K562 (cell line): Measurements from ENCODE around the gene ZNF672. TPM values are rescaled to one million over a fixed set of nuclear protein-coding genes. Genes with fewer than 3 reads are reported as not detected.
A peak's percentile ranks its signal among the peaks of the same experiment; 100 is the strongest.

ENCODE experiments used
- ATAC-seq: fragments of 200-7000 bp; cut with Tn5 transposase; 3 replicates; pipeline ENCODE4 v1.9.1; 2020; ENCODE audit warnings: moderate library complexity
- BruUV-seq: library from RNA; stranded (reverse); fragments of 400-500 nt; replicated peaks from 2 replicates; lab custom pipeline; 2021; lab: Mats Ljungman, UMichigan
- CTCF ChIA-PET: fragments of 300-600 bp; formaldehyde crosslinking; extraction: SDS; loops from one replicate; lab custom pipeline; 2021; ENCODE audit warnings: low intra/inter-chr PET ratio; lab: Yijun Ruan, JAX
- POLR2A ChIA-PET: fragments of 300-600, 350-650 bp; sonication (Branson Sonifier 250); formaldehyde crosslinking; extraction: SDS; loops from one replicate; lab custom pipeline; 2021; ENCODE audit warnings: antibody characterized with exemption, inconsistent platforms; lab: Yijun Ruan, JAX
- DNase-seq, 4 experiments: peaks; one replicate each; pipeline versions ENCODE4 v3.0.0 to v3.0.0-alpha.2; 2011 to 2018; ENCODE audit warnings: low spot score in 3 of 4, mixed read lengths in 3 of 4; ENCODE audit errors: extremely low read depth in 1 of 4
- FAIRE-seq: peaks from 2 replicates; lab custom pipeline; 2011; peaks lifted over from hg19 to GRCh38; lab: Jason Lieb, UNC
- H2AFZ ChIP-seq: 2 replicates; pipeline ENCODE4 v1.6.0; 2011; ENCODE audit warnings: low read depth, low read length, control low read depth, inconsistent platforms
- H3K27ac ChIP-seq: fragments of 200-600 bp; 3 replicates; pipeline ENCODE4 v1.8.0; 2011; ENCODE audit warnings: low read depth, mild to moderate bottlenecking, control low read depth, inconsistent platforms, low read length, moderate library complexity, mixed read lengths; ENCODE audit errors: extremely low read depth
- H3K27me3 ChIP-seq, 2 experiments: fragments of 300-600 bp in 1 of 2; 2 replicates in 1 of 2; 3 replicates in 1 of 2; pipeline versions ENCODE4 v1.6.0 to v1.8.0; 2011; ENCODE audit warnings: inconsistent platforms in 2 of 2, low read length in 2 of 2, mild to moderate bottlenecking in 1 of 2, mixed read lengths in 1 of 2, moderate library complexity in 1 of 2; ENCODE audit not compliant: control insufficient read depth in 2 of 2, insufficient read depth in 2 of 2
- H3K36me3 ChIP-seq: fragments of 300-600 bp; 3 replicates; pipeline ENCODE4 v1.8.0; 2011; ENCODE audit warnings: mild to moderate bottlenecking, low read length, inconsistent platforms; ENCODE audit not compliant: control insufficient read depth, insufficient read depth
- H3K4me1 ChIP-seq, 2 experiments: fragments of 200-600 bp in 1 of 2; replicated peaks in 1 of 2; 2 replicates in 1 of 2; 3 replicates in 1 of 2; pipeline versions ENCODE4 v1.5.1 to v1.8.0; 2011; ENCODE audit warnings: inconsistent platforms in 2 of 2, low read length in 2 of 2, mild to moderate bottlenecking in 1 of 2, mixed read lengths in 1 of 2, moderate library complexity in 1 of 2; ENCODE audit not compliant: control insufficient read depth in 2 of 2, insufficient read depth in 2 of 2
- H3K4me2 ChIP-seq: 2 replicates; pipeline ENCODE4 v1.6.1; 2011; ENCODE audit warnings: low read length, control low read depth, inconsistent platforms, mixed read lengths; ENCODE audit not compliant: insufficient read depth
- H3K4me3 ChIP-seq: fragments of 200-600 bp; sonication (generic), shearing (Covaris generic); 2 replicates; pipeline ENCODE4 v1.5.1; 2016; ENCODE audit warnings: control low read depth, inconsistent platforms
- H3K79me2 ChIP-seq: fragments of 200-600 bp; 3 replicates; pipeline ENCODE4 v1.8.0; 2011; ENCODE audit warnings: low read length, inconsistent platforms; ENCODE audit not compliant: control insufficient read depth, insufficient read depth
- H3K9ac ChIP-seq, 2 experiments: 2 replicates each; pipeline versions ENCODE4 v1.6.0 to v1.6.1; 2011; ENCODE audit warnings: low read depth in 2 of 2, low read length in 2 of 2, control low read depth in 1 of 2, inconsistent platforms in 1 of 2, mild to moderate bottlenecking in 1 of 2, mixed read lengths in 1 of 2; ENCODE audit not compliant: insufficient read depth in 1 of 2
- H3K9me1 ChIP-seq: one replicate; pipeline ENCODE4 v1.6.0; 2011; ENCODE audit warnings: inconsistent platforms, mild to moderate bottlenecking, low read length, moderate library complexity; ENCODE audit not compliant: control insufficient read depth, insufficient read depth
- H3K9me3 ChIP-seq: replicated peaks from 2 replicates; pipeline ENCODE4 v1.5.1; 2011; ENCODE audit warnings: low read depth, low read length, inconsistent platforms; ENCODE audit not compliant: control insufficient read depth, insufficient read depth
- H4K20me1 ChIP-seq: replicated peaks from 2 replicates; pipeline ENCODE4 v1.6.1; 2011; ENCODE audit warnings: low read length, inconsistent platforms, mixed read lengths; ENCODE audit not compliant: control insufficient read depth, insufficient read depth
- WGBS: fragments of 100-300 bp; shearing (Covaris generic); methylation state at CpG from one replicate; pipeline ENCODE4 v1.1.6; 2016; ENCODE audit warnings: low coverage, mixed read lengths; ENCODE audit not compliant: insufficient coverage; ENCODE audit errors: missing lambda C conversion rate; 5-methylcytosine and 5-hydroxymethylcytosine counted together
- in situ Hi-C: fragments of 300-500 bp; cut with MboI; formaldehyde crosslinking; loops from 4 replicates; pipeline ENCODE4 v1.15.0; 2018; ENCODE audit warnings: inconsistent platforms, mixed read lengths
- intact Hi-C: fragments of 100-400 bp; cut with micrococcal nuclease; formaldehyde crosslinking; loops from 2 replicates; pipeline ENCODE4 v1.14.2; 2022
- polyA plus RNA-seq, 8 experiments: library from polyadenylated mRNA; depleted of rRNA in 4 of 8; stranded (reverse) in 5 of 8; unstranded in 3 of 8; fragments of >200 nt; fragmentation: Nextera tagmentation in 2 of 8; fragmentation: Illumina TruSeq in 1 of 8; extraction: Ambion mirVana in 2 of 8; extraction: Trizol in 1 of 8; gene quantifications; 2 replicates each; pipeline versions ENCODE4 v1.2.1 to v1.2.3, GENCODE V29; 2011 to 2014; ENCODE audit warnings: inconsistent platforms in 1 of 8, missing spikeins in 1 of 8
- total RNA-seq, 7 experiments: library from RNA; depleted of rRNA in 6 of 7; stranded (reverse); fragments of >200 nt in 6 of 7; fragmentation: Illumina TruSeq in 2 of 7; extraction: Trizol in 2 of 7; gene quantifications; 2 replicates each; pipeline versions ENCODE4 v1.2.1 to v1.2.3, GENCODE V29; 2011 to 2021; ENCODE audit warnings: low replicate concordance in 1 of 7
- TF ChIP-seq, protein P1 (sequence below): fragments of 450-650 bp; IDR thresholded peaks from 2 replicates; pipeline ENCODE4 v1.7.1; 2018; ENCODE audit warnings: mild to moderate bottlenecking, low read depth; ENCODE audit not compliant: partially characterized antibody
- TF ChIP-seq, protein P2 (sequence below): sonication (generic); formaldehyde crosslinking; IDR thresholded peaks from 2 replicates; pipeline ENCODE4 v1.8.0; 2022; ENCODE audit warnings: mild to moderate bottlenecking, missing genetic modification reagents

The ZNF672 gene
- total and polyA plus RNA-seq, 9 of the 15 experiments (the other 6 are each of a cell fraction or from before 2014, with no cell fraction given) = 1.9 to 57.9 (median 24.1) TPM

DNA sequence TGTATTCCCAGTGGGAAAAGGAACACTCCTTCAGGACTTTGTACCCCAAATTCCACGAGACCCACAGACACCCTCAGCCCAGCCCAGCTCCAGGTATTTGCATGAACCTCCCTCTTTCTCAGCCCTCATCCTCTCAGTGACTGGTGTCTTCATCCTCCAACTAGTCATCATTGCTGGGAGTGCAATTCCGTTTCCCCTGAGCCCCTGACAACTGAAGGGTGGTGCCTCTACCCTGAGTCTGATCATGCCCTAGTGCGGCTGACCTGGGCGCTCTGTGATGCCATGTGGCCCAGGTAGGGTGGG lies 24.6 kb downstream of the ZNF672 start:
- H3K4me2 ChIP-seq = peak overlapping the region; percentile 71
- DNase-seq (no peak), ATAC-seq (no peak)
- intact Hi-C loops (no loop called here), in situ Hi-C loops (no loop called here)
- no TSS peak for BruUV-seq
- H2AFZ ChIP-seq = peak overlapping the region; percentile 90
- H3K4me3 ChIP-seq = peak overlapping the region; percentile 42
- peaks cover under 1% of the 10 kb centered on the region; the same call in 1 of the 3 replicates for H3K36me3 ChIP-seq
- peaks cover 15% of the 10 kb centered on the region for H3K79me2 ChIP-seq
- 58% methylated on average over 4 of the region's 4 CpGs for WGBS
- no peak overlapping the region; the same call in 2 of the 3 replicates for H3K27ac ChIP-seq
- TF ChIP-seq, protein P1, sequence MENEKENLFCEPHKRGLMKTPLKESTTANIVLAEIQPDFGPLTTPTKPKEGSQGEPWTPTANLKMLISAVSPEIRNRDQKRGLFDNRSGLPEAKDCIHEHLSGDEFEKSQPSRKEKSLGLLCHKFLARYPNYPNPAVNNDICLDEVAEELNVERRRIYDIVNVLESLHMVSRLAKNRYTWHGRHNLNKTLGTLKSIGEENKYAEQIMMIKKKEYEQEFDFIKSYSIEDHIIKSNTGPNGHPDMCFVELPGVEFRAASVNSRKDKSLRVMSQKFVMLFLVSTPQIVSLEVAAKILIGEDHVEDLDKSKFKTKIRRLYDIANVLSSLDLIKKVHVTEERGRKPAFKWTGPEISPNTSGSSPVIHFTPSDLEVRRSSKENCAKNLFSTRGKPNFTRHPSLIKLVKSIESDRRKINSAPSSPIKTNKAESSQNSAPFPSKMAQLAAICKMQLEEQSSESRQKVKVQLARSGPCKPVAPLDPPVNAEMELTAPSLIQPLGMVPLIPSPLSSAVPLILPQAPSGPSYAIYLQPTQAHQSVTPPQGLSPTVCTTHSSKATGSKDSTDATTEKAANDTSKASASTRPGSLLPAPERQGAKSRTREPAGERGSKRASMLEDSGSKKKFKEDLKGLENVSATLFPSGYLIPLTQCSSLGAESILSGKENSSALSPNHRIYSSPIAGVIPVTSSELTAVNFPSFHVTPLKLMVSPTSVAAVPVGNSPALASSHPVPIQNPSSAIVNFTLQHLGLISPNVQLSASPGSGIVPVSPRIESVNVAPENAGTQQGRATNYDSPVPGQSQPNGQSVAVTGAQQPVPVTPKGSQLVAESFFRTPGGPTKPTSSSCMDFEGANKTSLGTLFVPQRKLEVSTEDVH = no peak
- TF ChIP-seq, protein P2, sequence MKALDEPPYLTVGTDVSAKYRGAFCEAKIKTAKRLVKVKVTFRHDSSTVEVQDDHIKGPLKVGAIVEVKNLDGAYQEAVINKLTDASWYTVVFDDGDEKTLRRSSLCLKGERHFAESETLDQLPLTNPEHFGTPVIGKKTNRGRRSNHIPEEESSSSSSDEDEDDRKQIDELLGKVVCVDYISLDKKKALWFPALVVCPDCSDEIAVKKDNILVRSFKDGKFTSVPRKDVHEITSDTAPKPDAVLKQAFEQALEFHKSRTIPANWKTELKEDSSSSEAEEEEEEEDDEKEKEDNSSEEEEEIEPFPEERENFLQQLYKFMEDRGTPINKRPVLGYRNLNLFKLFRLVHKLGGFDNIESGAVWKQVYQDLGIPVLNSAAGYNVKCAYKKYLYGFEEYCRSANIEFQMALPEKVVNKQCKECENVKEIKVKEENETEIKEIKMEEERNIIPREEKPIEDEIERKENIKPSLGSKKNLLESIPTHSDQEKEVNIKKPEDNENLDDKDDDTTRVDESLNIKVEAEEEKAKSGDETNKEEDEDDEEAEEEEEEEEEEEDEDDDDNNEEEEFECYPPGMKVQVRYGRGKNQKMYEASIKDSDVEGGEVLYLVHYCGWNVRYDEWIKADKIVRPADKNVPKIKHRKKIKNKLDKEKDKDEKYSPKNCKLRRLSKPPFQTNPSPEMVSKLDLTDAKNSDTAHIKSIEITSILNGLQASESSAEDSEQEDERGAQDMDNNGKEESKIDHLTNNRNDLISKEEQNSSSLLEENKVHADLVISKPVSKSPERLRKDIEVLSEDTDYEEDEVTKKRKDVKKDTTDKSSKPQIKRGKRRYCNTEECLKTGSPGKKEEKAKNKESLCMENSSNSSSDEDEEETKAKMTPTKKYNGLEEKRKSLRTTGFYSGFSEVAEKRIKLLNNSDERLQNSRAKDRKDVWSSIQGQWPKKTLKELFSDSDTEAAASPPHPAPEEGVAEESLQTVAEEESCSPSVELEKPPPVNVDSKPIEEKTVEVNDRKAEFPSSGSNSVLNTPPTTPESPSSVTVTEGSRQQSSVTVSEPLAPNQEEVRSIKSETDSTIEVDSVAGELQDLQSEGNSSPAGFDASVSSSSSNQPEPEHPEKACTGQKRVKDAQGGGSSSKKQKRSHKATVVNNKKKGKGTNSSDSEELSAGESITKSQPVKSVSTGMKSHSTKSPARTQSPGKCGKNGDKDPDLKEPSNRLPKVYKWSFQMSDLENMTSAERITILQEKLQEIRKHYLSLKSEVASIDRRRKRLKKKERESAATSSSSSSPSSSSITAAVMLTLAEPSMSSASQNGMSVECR (CRISPR knock-in tag) = peak; percentile 51; the same call in 1 of the 2 replicates
- TF ChIP-seq, all 486 proteins: peak for 1
- Histone ChIP-seq H4K20me1 (no peaks in the 10 kb centered on the region), H3K9me1 (no peaks in the 10 kb centered on the region), H3K9me3 (no peaks in the 10 kb centered on the region), H3K4me1 (peaks cover 28 to 32% of the 10 kb centered on the region in 2 experiments), H3K27me3 (no peaks in the 10 kb centered on the region), H3K9ac (peak overlapping the region; percentile 49 to 93)
- ChIA-PET CTCF (no interaction called here), POLR2A (interaction anchor here (1.0 to 7.2 kb wide), 3 partner anchors 10 to 26 kb away, joined by 3 to 71 read pairs (median 4); no protein-coding TSS in a partner anchor)
- no peak for FAIRE-seq
